NB4 (cell line): ENCODE results near the gene ESRRG.

Experiments used
- CTCF ChIP-seq: IDR thresholded peaks from one replicate; pipeline ENCODE4 v1.5.1; 2012; ENCODE audit warnings: low read depth, low read length
- MAX ChIP-seq: IDR thresholded peaks from 2 replicates; pipeline ENCODE4 v1.6.1; 2011; ENCODE audit warnings: low read depth, low read length

- TF ChIP-seq CTCF = no peak
- no peak for TF ChIP-seq MAX
These were observed 256.9 kb downstream of the ESRRG start for GRCh38 chr1:216466162-216466801.
